Brain pericyte (primary cell): ENCODE measurements around the gene NRCAM.

ENCODE experiments used
- DNase-seq: peaks from one replicate; pipeline ENCODE4 v3.0.0-alpha.2; 2012; ENCODE audit warnings: low read depth, low spot score

The NRCAM gene

GRCh38 chr7:108310351-108310750 is 145.9 kb downstream of the NRCAM start:
- no peak for DNase-seq

DNA sequence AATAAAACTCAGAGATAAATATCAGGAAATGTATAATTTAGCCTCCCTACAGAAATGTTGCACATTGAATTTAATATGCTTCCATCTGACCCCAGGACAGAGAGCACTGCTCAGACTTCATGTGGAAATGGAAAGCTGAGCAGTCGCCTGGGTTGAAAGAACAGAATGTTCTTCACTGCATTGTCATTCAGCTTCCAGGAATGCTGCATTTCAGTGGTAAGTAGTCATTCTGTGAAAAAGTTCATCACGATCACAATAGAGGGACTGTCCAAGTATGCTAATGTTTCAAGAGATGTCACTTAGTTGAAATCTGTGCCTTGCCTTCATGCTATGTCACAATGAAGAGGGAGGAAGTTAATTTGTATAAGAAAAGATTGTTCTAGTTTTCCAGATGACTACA is 147.3 kb downstream of the NRCAM start:
- no peak for DNase-seq

DNA sequence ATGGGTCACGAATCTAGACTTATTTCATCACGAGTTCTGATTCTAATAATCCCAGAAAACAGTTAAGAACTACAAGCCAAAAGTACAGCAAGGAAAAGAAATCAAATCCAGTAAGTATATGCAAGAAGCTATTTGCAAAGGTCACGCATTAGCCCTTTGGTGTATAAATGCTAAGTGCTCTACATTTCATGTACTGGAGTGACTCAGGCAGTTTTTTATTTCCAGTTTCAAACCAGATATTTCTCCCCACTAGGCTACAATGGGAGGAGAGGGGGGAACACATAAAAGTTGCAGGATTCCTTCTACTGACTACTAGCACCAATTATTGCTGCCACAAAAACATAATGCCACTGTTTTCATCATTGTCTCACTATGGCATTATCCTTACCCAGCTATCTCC is 148.0 kb downstream of the NRCAM start:
- no peak for DNase-seq

DNA sequence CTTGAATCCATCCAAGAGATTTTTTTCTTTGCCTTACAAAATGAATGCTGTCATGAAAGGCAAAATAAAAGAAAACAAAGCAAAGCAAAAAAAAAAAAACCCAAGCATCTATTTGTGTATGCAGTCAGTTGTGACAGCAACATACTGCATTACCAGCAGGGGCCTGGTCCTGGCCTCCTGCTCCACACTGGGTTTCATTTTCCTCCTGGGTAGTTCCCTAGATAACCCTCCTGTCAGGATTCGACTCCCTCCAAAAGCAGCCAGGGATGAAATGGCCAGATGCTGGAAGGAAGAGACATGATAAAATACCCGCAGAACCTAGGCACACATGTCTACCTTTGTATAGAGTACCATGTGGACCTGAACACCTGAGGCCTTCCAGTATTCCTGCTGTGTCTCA is 148.6 kb downstream of the NRCAM start:
- no peak for DNase-seq

DNA sequence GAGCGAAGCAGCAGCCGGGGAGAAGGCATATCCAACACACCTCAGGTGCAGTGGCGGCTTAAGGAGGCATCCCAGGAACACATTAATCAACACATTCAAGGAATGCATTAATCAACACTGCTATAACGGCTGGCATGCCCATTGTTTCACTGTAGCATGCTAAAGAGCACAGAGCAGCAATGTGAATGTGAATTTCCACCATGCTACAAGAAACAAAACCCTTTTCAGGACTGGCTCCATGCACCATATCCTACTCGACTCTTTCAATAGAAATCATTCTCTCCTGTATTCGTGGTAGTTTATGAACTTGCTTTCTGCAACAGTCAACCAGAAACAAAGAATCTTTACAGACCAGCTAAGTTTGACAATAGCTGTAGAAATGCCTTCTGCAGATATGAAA is 149.0 kb downstream of the NRCAM start:
- DNase-seq = no peak

- no peak for DNase-seq
Measured at GRCh38 chr7:108303332-108303731, 152.9 kb downstream of the NRCAM start.

DNA sequence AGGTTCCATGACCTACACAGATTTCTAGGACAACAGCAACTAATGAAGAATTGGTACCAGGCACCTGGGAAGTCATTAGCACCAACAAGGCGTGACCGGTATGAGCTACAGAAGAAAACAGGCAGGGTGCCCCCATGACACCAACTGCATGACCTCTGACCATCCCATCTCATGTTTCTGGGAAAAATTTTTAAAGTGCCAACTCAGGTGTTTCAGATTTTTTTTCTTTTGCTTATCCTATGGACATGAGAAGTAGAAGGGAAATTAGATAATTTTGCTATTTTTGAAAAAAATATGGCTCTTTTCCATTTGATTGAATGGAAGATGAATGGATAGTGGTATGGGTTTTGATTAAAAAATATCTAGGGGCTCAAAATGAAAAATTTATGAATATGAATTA is 154.8 kb downstream of the NRCAM start:
- no peak for DNase-seq

GRCh38 chr7:108299251-108299973 is 156.8 kb downstream of the NRCAM start:
- no peak for DNase-seq

GRCh38 chr7:108296911-108297310 is 159.3 kb downstream of the NRCAM start:
- DNase-seq = no peak

DNA sequence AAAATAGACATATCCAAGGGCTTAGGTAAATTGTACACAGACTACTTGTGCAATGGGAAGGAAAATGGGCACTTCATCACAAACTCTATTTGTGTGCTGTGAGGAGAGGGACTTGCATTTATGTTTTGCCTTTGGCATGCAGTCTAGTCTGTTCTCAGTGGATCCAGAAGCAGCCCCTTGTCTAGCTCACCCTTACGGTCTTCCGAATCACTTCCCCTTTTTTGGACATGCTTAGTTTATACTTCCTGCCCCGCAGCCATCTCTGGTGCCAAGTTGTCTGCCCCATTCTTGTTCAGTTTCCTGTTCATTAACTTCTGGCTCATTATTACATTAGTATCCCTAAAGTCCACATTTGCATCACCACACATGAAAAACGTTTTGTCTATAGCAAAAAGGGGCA is 161.6 kb downstream of the NRCAM start:
- DNase-seq = no peak

DNA sequence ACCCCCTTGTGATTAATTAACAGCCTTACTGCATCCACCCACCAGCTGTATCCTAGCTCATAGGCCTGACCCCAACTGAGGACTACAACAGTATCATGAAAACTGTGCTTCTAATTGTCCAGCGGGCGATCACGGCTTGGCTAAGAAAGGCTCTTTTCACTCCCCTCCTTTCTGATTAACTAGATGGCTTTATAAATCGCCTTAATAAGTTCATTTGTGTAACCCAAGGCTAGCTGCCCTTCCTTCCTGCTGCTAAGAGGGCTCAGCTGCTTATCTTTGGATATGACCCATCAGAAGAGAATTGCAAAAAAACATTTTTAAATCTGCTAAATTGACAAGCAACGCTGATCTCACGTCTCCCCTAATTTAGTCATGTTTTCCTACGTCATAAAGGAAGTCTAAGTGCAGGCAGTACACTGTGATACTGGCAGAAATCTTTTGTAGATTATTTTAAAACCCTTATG is 163.1 kb downstream of the NRCAM start:
- no peak for DNase-seq

- DNase-seq = no peak
Measured at GRCh38 chr7:108292541-108292940, 163.7 kb downstream of the NRCAM start.

- peak; percentile 12 for DNase-seq
Measured at GRCh38 chr7:108291791-108292440, 164.3 kb downstream of the NRCAM start.

DNA sequence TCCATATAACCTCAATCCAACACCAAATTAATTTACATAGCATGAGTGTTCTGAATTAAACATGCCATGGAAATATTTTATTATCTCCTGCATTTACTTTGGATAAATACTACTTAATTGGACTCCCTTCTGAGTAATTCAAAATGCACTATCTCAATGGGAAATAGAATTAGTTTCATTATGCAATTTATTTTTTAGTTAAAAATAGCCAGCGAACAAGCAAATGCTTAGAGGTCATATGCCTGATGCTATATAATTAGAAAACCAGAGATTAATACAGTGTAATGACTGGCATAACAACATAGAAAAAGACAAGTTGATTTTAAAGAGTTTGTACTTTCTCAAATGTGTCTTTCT is 165.1 kb downstream of the NRCAM start:
- DNase-seq = no peak

DNA sequence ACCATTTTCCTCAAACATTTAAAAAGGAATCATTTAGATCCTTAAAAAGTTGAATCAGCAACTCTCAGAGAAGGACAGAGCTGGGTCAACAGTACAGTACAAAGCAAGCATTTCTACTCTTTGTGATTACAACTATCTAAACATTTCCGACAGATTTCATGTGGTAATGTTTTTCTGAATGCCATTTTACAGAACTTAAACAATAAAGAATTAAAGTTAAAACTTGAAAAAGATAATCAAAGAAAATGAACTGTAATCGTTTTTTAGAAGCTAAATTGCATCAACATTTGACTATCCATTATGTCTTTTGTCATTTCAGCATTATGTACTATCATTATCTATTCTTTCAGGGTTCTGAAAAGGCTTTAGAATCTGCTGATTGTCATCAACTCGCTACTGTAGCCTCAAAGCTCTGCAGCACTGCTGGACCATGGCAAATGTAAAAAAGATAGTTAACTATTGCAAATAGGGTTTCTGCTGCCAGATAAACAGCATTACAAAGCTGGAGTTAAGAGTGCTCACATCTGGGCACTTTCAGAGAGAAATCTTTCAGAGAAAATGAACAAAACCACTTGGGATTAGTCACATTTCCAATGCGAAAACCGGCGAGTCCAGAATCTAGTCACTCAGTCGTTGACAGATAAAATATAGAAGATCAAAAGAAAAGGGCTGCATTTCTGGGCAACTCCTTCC is 165.6 kb downstream of the NRCAM start:
- no peak for DNase-seq

DNA sequence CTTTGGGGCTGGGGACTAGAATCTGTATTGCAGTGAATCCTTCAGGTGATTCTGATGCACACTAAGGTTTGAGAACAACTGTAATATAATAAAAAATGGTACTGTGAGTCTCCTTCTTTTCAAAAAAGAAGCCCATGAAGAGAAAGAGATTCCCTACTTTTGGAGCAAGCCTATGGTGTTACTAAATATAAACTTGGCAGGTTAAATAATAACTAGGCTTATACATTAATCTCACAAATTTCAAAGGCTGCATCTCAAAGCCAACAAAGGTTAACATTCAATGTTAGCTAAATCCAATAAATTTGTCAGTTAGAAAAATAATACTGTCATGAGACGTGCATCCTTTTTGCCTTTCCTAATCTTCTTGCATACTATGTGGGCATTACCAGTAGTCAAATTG is 166.4 kb downstream of the NRCAM start:
- DNase-seq = no peak

- no peak for DNase-seq
Measured at GRCh38 chr7:108287857-108288256, 168.4 kb downstream of the NRCAM start.

GRCh38 chr7:108286290-108286904 is 169.8 kb downstream of the NRCAM start:
- no peak for DNase-seq

DNA sequence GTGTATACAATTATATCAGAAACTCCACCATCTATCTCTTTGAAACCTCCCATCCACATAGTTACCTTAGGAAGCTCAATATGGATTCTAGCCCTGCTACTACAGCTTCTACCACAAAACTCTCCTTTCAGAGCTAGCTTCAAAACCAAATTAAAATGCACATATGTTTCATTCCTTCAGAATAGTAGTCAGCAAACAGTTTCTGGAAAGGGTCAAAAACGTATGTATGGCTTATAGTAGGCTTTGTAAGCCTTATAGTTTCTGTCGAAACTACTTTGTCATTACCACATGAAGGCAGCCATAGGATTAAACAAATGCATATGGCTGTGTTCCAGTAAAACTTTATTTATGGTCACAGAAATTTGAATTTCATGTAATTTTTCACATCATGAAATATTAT is 170.5 kb downstream of the NRCAM start:
- no peak for DNase-seq

- no peak for DNase-seq
Measured at GRCh38 chr7:108285003-108285368, 171.2 kb downstream of the NRCAM start.

- no peak for DNase-seq
Measured at GRCh38 chr7:108284349-108285002, 171.8 kb downstream of the NRCAM start.

DNA sequence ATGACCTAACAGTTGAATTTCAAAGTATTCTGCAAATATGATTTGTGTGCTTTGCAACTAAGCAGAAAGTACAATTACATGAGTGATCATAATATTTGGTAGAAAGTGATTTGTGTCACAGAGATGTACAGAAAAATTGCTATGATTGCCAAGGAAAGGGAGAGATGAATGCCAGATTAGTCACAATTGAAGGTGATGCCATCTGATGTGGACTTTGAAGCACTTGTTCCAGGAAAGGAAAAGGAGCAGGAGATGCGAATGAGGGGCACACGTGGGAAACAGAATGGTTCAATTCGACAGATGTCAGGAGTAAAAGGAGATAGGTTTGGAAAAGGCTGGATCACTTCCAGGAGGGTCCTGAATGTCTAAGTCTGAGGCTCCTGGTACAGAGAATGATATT is 173.0 kb downstream of the NRCAM start:
- DNase-seq = no peak
